Activated naive CD8-positive, alpha-beta T cell (primary cell): ENCODE data around the gene BPIFB1.

Source experiments
- H3K27ac Mint-ChIP-seq: one replicate; pipeline ENCODE4 v1.8.0; 2021; ENCODE audit warnings: mixed read lengths
- H3K27me3 Mint-ChIP-seq: one replicate; pipeline ENCODE4 v1.8.0; 2021; ENCODE audit warnings: mixed read lengths
- H3K36me3 Mint-ChIP-seq: one replicate; pipeline ENCODE4 v1.8.0; 2021; ENCODE audit warnings: mixed read lengths
- H3K4me1 Mint-ChIP-seq: one replicate; pipeline ENCODE4 v1.8.0; 2021; ENCODE audit warnings: low read depth, mixed read lengths
- H3K4me3 Mint-ChIP-seq: one replicate; pipeline ENCODE4 v1.8.0; 2021; ENCODE audit warnings: mild to moderate bottlenecking, mixed read lengths
- H3K9me3 Mint-ChIP-seq: one replicate; pipeline ENCODE4 v1.8.0; 2021; ENCODE audit warnings: low read depth, mixed read lengths

BPIFB1 gene

GRCh38 chr20:33299111-33299603, 16.1 kb downstream of the BPIFB1 start:
- Mint-ChIP-seq H3K36me3 (no peaks in the 10 kb centered on the region), H3K4me3 (no peak overlapping the region), H3K9me3 (no peaks in the 10 kb centered on the region), H3K4me1 (no peaks in the 10 kb centered on the region), H3K27me3 (no peaks in the 10 kb centered on the region), H3K27ac (no peak overlapping the region)

- H3K4me1 Mint-ChIP-seq: no peaks in the 10 kb centered on the region
- no peaks in the 10 kb centered on the region for H3K27me3 Mint-ChIP-seq
- H3K36me3 Mint-ChIP-seq: no peaks in the 10 kb centered on the region
- no peak overlapping the region for H3K4me3 Mint-ChIP-seq
- H3K27ac Mint-ChIP-seq: no peak overlapping the region
- H3K9me3 Mint-ChIP-seq: no peaks in the 10 kb centered on the region
Measured at GRCh38 chr20:33301192-33301930, 18.3 kb downstream of the BPIFB1 start.

GRCh38 chr20:33303595-33303994, 20.6 kb downstream of the BPIFB1 start:
- Mint-ChIP-seq H3K4me3 (no peak overlapping the region), H3K36me3 (no peaks in the 10 kb centered on the region), H3K4me1 (no peaks in the 10 kb centered on the region), H3K27me3 (no peaks in the 10 kb centered on the region), H3K27ac (no peak overlapping the region), H3K9me3 (no peaks in the 10 kb centered on the region)

DNA sequence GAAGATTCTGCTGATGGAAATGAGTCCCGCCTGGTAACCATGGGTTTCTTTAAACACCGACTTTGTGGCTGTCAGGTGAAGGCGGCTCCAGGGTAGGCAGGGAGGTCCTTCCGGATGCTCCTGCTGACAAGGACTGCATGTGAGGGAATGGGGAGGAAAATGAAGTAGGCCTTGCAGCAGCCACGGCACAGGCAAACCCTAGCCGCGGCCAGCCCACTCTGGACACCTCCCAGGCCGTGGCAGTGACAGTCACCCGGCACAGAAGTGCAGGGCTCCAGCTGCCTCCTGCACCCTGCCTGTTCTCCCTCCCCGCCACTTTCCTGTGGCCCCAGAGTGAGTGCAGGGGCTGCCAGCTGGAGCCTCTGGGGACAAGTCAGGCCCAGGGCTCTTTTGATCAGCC, 21.0 kb downstream of the BPIFB1 start:
- H3K36me3 Mint-ChIP-seq: no peaks in the 10 kb centered on the region
- H3K9me3 Mint-ChIP-seq: no peaks in the 10 kb centered on the region
- H3K4me3 Mint-ChIP-seq: no peak overlapping the region
- H3K27me3 Mint-ChIP-seq: no peaks in the 10 kb centered on the region
- no peak overlapping the region for H3K27ac Mint-ChIP-seq
- H3K4me1 Mint-ChIP-seq: no peaks in the 10 kb centered on the region

DNA sequence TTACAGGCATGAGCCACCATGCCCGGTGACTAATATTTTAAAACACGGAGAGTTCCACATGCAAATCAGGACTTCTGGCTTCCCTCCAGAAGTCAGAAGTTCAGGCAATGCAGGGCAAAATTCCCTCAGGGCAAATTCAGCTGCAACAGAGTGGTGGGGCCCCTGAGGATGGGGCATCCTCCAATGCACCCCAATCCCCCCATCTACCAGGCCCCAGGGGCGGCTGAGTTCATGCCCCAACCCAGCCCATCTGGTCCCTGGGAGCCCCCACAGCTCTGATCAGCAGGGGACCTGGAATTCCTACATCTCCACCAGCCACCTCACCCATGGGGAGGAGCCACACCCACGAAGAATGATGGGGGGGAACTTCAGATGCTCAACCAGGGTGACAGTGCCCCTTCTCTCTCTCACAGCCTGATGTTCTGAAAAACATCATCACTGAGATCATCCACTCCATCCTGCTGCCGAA, 22.6 kb downstream of the BPIFB1 start:
- no peaks in the 10 kb centered on the region for H3K36me3 Mint-ChIP-seq
- H3K9me3 Mint-ChIP-seq: no peaks in the 10 kb centered on the region
- H3K4me1 Mint-ChIP-seq: no peaks in the 10 kb centered on the region
- H3K4me3 Mint-ChIP-seq: no peak overlapping the region
- no peak overlapping the region for H3K27ac Mint-ChIP-seq
- no peaks in the 10 kb centered on the region for H3K27me3 Mint-ChIP-seq

GRCh38 chr20:33306228-33306627, 23.2 kb downstream of the BPIFB1 start:
- no peaks in the 10 kb centered on the region for H3K36me3 Mint-ChIP-seq
- H3K27ac Mint-ChIP-seq: no peak overlapping the region
- no peaks in the 10 kb centered on the region for H3K27me3 Mint-ChIP-seq
- no peaks in the 10 kb centered on the region for H3K9me3 Mint-ChIP-seq
- H3K4me1 Mint-ChIP-seq: no peaks in the 10 kb centered on the region
- H3K4me3 Mint-ChIP-seq: no peak overlapping the region

DNA sequence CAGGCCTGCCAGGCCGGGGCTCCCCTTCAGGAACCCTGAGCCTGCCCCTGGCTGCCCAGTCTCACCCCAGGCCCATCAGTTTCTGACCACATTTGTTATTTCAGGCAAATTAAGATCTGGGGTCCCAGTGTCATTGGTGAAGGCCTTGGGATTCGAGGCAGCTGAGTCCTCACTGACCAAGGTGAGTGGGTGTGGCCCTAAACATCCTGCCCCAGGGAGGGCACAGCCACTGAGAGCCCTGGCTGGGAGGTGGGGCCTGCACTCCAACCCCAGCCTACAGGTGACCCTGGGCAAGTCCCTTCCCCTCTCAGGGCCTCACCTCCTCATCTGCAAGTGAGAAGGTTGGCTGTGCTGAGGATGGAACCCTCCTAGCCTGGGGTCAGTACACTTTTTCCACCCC, 23.8 kb downstream of the BPIFB1 start:
- H3K27me3 Mint-ChIP-seq: no peaks in the 10 kb centered on the region
- no peaks in the 10 kb centered on the region for H3K9me3 Mint-ChIP-seq
- H3K27ac Mint-ChIP-seq: no peak overlapping the region
- no peaks in the 10 kb centered on the region for H3K4me1 Mint-ChIP-seq
- H3K36me3 Mint-ChIP-seq: no peaks in the 10 kb centered on the region
- H3K4me3 Mint-ChIP-seq: no peak overlapping the region

DNA sequence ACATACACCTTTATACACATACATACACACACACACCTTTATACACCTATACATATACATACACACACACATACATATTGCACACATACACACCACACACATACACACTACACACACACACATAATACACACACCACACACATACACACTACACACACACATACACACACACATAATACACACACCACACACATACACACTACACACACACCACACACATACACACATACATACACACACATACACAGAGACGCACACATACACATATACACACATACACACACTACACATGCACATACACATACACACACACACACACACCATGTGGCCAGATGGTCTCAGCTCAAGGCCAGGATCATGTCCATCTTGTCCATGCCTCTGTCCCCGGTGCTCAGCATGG, 25.7 kb downstream of the BPIFB1 start:
- Mint-ChIP-seq H3K27me3 (no peaks in the 10 kb centered on the region), H3K4me1 (no peaks in the 10 kb centered on the region), H3K27ac (no peak overlapping the region), H3K9me3 (no peaks in the 10 kb centered on the region), H3K4me3 (no peak overlapping the region), H3K36me3 (no peaks in the 10 kb centered on the region)

- Mint-ChIP-seq H3K27me3 (no peaks in the 10 kb centered on the region), H3K4me3 (no peak overlapping the region), H3K36me3 (no peaks in the 10 kb centered on the region), H3K4me1 (no peaks in the 10 kb centered on the region), H3K27ac (no peak overlapping the region), H3K9me3 (no peaks in the 10 kb centered on the region)
Measured at GRCh38 chr20:33309631-33310030, 26.6 kb downstream of the BPIFB1 start.

GRCh38 chr20:33310327-33310899, 27.4 kb downstream of the BPIFB1 start:
- Mint-ChIP-seq H3K27ac (no peak overlapping the region), H3K27me3 (no peaks in the 10 kb centered on the region), H3K36me3 (no peaks in the 10 kb centered on the region), H3K9me3 (no peaks in the 10 kb centered on the region), H3K4me1 (no peaks in the 10 kb centered on the region), H3K4me3 (no peak overlapping the region)

- Mint-ChIP-seq H3K36me3 (no peaks in the 10 kb centered on the region), H3K27ac (no peak overlapping the region), H3K4me3 (no peak overlapping the region), H3K4me1 (no peaks in the 10 kb centered on the region), H3K27me3 (no peaks in the 10 kb centered on the region), H3K9me3 (no peaks in the 10 kb centered on the region)
Measured at GRCh38 chr20:33311011-33311410, 28.0 kb downstream of the BPIFB1 start.

GRCh38 chr20:33311996-33312395, 29.0 kb downstream of the BPIFB1 start:
- H3K4me3 Mint-ChIP-seq: no peak overlapping the region
- H3K36me3 Mint-ChIP-seq: no peaks in the 10 kb centered on the region
- no peak overlapping the region for H3K27ac Mint-ChIP-seq
- no peaks in the 10 kb centered on the region for H3K9me3 Mint-ChIP-seq
- H3K27me3 Mint-ChIP-seq: no peaks in the 10 kb centered on the region
- H3K4me1 Mint-ChIP-seq: no peaks in the 10 kb centered on the region

DNA sequence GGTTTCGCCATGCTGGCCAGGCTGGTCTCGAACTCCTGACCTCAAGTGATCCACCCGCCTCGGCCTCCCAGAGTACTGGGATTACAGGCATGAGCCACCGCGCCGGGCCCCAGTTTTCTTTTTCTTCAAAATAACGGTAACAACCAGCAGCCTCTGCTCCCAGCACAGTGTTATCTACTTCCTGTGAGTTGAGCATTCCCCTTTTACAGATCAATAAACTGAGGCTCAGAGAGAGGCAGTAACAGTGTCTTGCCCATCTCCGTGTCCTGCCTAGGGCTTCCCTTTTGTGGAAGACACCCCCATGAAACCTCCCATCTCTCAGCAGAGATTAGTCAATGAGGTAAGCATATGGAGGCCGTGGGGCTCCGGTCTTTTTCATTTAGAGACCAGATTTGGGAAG, 29.6 kb downstream of the BPIFB1 start:
- no peak overlapping the region for H3K4me3 Mint-ChIP-seq
- H3K36me3 Mint-ChIP-seq: no peaks in the 10 kb centered on the region
- no peaks in the 10 kb centered on the region for H3K27me3 Mint-ChIP-seq
- no peaks in the 10 kb centered on the region for H3K4me1 Mint-ChIP-seq
- H3K27ac Mint-ChIP-seq: no peak overlapping the region
- H3K9me3 Mint-ChIP-seq: no peaks in the 10 kb centered on the region

- Mint-ChIP-seq H3K27me3 (peaks cover 1% of the 10 kb centered on the region), H3K4me3 (no peak overlapping the region), H3K9me3 (no peaks in the 10 kb centered on the region), H3K36me3 (no peaks in the 10 kb centered on the region), H3K4me1 (no peaks in the 10 kb centered on the region), H3K27ac (no peak overlapping the region)
Measured at GRCh38 chr20:33313686-33314314, 30.8 kb downstream of the BPIFB1 start.

DNA sequence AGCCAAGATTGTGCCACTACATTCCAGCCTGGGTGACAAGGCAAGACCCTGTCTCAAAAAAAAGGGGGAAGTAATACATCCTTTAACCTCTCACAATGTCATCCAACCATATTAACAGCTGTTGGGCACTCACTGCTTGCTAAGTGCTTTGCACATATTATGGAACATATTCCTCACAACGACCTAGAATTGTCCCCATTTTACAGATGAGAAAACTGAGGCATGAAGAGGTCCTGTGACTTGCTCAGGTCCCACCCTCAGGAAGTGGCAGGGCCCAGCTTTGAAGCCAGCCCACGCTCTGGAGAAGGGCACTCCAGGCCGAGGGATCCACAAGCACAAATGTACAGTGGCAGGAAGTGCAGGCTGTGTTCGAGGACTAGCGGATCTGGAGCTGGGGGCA, 33.3 kb downstream of the BPIFB1 start:
- no peaks in the 10 kb centered on the region for H3K4me1 Mint-ChIP-seq
- no peak overlapping the region for H3K27ac Mint-ChIP-seq
- no peak overlapping the region for H3K4me3 Mint-ChIP-seq
- H3K27me3 Mint-ChIP-seq: peaks cover 1% of the 10 kb centered on the region
- no peaks in the 10 kb centered on the region for H3K36me3 Mint-ChIP-seq
- H3K9me3 Mint-ChIP-seq: no peaks in the 10 kb centered on the region
